Heart left ventricle (tissue), 16 donors: ENCODE data around the gene RBM44. TPM values are rescaled to one million over a fixed set of nuclear protein-coding genes. Genes with fewer than 3 reads are reported as not detected.

Source experiments
- ATAC-seq, 4 donors: fragments of 200-7000 bp; cut with Tn5 transposase; one replicate each; pipeline ENCODE4 v1.9.1; 2020 to 2022; ENCODE audit warnings: moderate library complexity in 4 of 4, mild to moderate bottlenecking in 3 of 4, moderate number of reproducible peaks in 1 of 4
- DNase-seq, 5 donors: peaks; one replicate each; pipeline ENCODE4 v3.0.0-alpha.2; 2020
- H3K27ac ChIP-seq, 12 donors: fragments of 200-600 bp; sonication (generic) in 4 of 12; one replicate each; pipeline versions ENCODE4 v1.5.0 to v1.8.0; 2016 to 2022; ENCODE audit warnings: mild to moderate bottlenecking in 2 of 12
- H3K27me3 ChIP-seq, 9 donors: fragments of 200-600 bp; sonication (generic) in 2 of 9; one replicate each; pipeline versions ENCODE4 v1.5.1 to v1.8.0; 2016 to 2022; ENCODE audit warnings: mild to moderate bottlenecking in 3 of 9
- H3K36me3 ChIP-seq, 9 donors: fragments of 200-600 bp; sonication (generic) in 2 of 9; one replicate each; pipeline versions ENCODE4 v1.5.0 to v1.8.0; 2018 to 2022; ENCODE audit warnings: mild to moderate bottlenecking in 2 of 9
- H3K4me1 ChIP-seq, 12 donors: fragments of 200-600 bp; sonication (generic) in 4 of 12; one replicate each; pipeline versions ENCODE4 v1.5.0 to v1.8.0; 2016 to 2022; ENCODE audit warnings: mild to moderate bottlenecking in 3 of 12
- H3K4me3 ChIP-seq, 12 donors: fragments of 200-600 bp; sonication (generic) in 4 of 12; one replicate each; pipeline versions ENCODE4 v1.5.0 to v1.8.0; 2017 to 2022; ENCODE audit warnings: mild to moderate bottlenecking in 9 of 12, moderate library complexity in 4 of 12
- H3K9me3 ChIP-seq, 12 donors: fragments of 200-600 bp; sonication (generic) in 4 of 12; one replicate each; pipeline versions ENCODE4 v1.5.0 to v1.8.0; 2016 to 2022; ENCODE audit warnings: mild to moderate bottlenecking in 1 of 12
- CTCF ChIP-seq, 12 donors: fragments of 200-600 bp; sonication (generic) in 4 of 12; IDR thresholded peaks; one replicate each; pipeline versions ENCODE4 v1.5.0 to v1.8.0; 2018 to 2022; ENCODE audit warnings: antibody characterized with exemption in 12 of 12, mild to moderate bottlenecking in 5 of 12
- POLR2A ChIP-seq, 2 donors: fragments of 450-650 bp; IDR thresholded peaks; one replicate each; pipeline ENCODE4 v1.6.1; 2017; ENCODE audit warnings: antibody characterized with exemption in 2 of 2, mild to moderate bottlenecking in 2 of 2, moderate library complexity in 2 of 2
- WGBS, 4 donors: extraction: QIAGEN DNeasy Blood & Tissue Kit in 2 of 4; methylation state at CpG; one replicate each; pipeline versions ENCODE4 v1.1.5 to v1.1.7; 2013 to 2018; 5-methylcytosine and 5-hydroxymethylcytosine counted together
- intact Hi-C, 10 donors: fragments of 100-400 bp; cut with DNase I; formaldehyde crosslinking; loops; one replicate each; pipeline versions ENCODE4 v1.11.1 to v1.14.2; 2022
- polyA plus RNA-seq, 2 donors: library from polyadenylated mRNA; stranded (reverse); fragments of 200-250 nt; gene quantifications; one replicate each; pipeline ENCODE4 v1.2.3, GENCODE V29; 2013
- total RNA-seq, 9 donors: library from RNA; depleted of rRNA in 2 of 9; stranded (reverse); fragments of >200 nt in 2 of 9; fragmentation: NEBNext Ultra II Directional in 3 of 9; extraction: Animal tissue kit (Norgen Biotek cat#: 25700) in 3 of 9; gene quantifications; one replicate each; pipeline versions ENCODE4 v1.1.0 to v1.2.4, GENCODE V29; 2016 to 2023
- donor health status: ischemic (EF 13 %, LVEDD 7.1; RV severe dilation, severe dysfunction).
- donor health status: healthy with polysubstance abuse.
- donor health status: DM: no; HTN: yes; CAD: no.
- donor health status: DM: no; HTN: no; CAD: no.
- donor health status: ischemic (EF 25% LVEDD 6.9; RV normal size, moderate dysfunction).
- donor health status: ischemic (EF 25% LVEDD 5.7; RV mildly dilated, moderate dysfunction).
- donor health status: healthy.
- donor health status: DM: yes; HTN: yes; CAD: no.
- donor health status: ischemic (EF 35%, LVEDD 5.7; RV mildly dilated, moderate dysfunction).
- donor health status: nonischemic (EF 11% LVEDD 7.7; RV severe dilation, severe dysfunction).
- donor health status: DM: yes; HTN: yes; CAD: no.
- donor health status: PGD.
- donor health status: ischemic (EF 29% LVEDD 5.4; RV normal size, mild dysfunction).
- donor health status: nonischemic (EF 23%, LVEDD 6.1; RV moderate dilation, normal function).

RBM44 gene
- total and polyA plus RNA-seq, 11 donors = 0.16 to 0.94 (median 0.44) TPM

GRCh38 chr2:237873897-237874551 lies 75.4 kb downstream of the RBM44 start:
- Histone ChIP-seq H3K4me1 (peaks cover 0 to 79% (median 23%) of the 10 kb centered on the region in 12 donors), H3K4me3 (no peak overlapping the region), H3K27me3 (peaks cover 0 to 6% (median 0%) of the 10 kb centered on the region in 9 donors), H3K9me3 (no peaks in the 10 kb centered on the region), H3K36me3 (no peaks in the 10 kb centered on the region), H3K27ac (peak overlapping the region in 1 of 12 donors; percentile 97)
- ATAC-seq (no peak), DNase-seq (peak in 2 of 5 donors; percentile 17 to 56)
- WGBS, 4 donors = 83 to 97% (median 88%) methylated on average over 7 to 14 of the region's 14 CpGs
- intact Hi-C loops = no loop called here
- TF ChIP-seq CTCF (IDR thresholded peaks at IDR 0.05) (no peak), POLR2A (IDR thresholded peaks at IDR 0.05) (no peak)

GRCh38 chr2:237874585-237875161 lies 76.1 kb downstream of the RBM44 start:
- no peaks in the 10 kb centered on the region for H3K36me3 ChIP-seq
- H3K27ac ChIP-seq = peak overlapping the region in 1 of 12 donors; percentile 97
- H3K4me3 ChIP-seq = no peak overlapping the region
- no peak for DNase-seq
- intact Hi-C loops = no loop called here
- peaks cover 0 to under 1% (median 0%) of the 10 kb centered on the region in 9 donors for H3K27me3 ChIP-seq
- peaks cover 0 to 79% (median 23%) of the 10 kb centered on the region in 12 donors for H3K4me1 ChIP-seq
- ATAC-seq = no peak
- 71 to 82% (median 79%) methylated on average over 7 of the region's 7 CpGs for WGBS, 4 donors
- no peaks in the 10 kb centered on the region for H3K9me3 ChIP-seq
- TF ChIP-seq CTCF (IDR thresholded peaks at IDR 0.05) (no peak), POLR2A (IDR thresholded peaks at IDR 0.05) (no peak)

- Histone ChIP-seq H3K9me3 (no peaks in the 10 kb centered on the region), H3K27ac (peak overlapping the region in 3 of 12 donors; percentile 42 to 97 (median 64)), H3K4me3 (no peak overlapping the region), H3K4me1 (peaks cover 0 to 79% (median 23%) of the 10 kb centered on the region in 12 donors), H3K27me3 (no peaks in the 10 kb centered on the region), H3K36me3 (no peaks in the 10 kb centered on the region)
- WGBS, 4 donors = 82 to 90% (median 88%) methylated on average over 13 to 16 of the region's 16 CpGs
- intact Hi-C loops = no loop called here
- TF ChIP-seq CTCF (IDR thresholded peaks at IDR 0.05) (no peak), POLR2A (IDR thresholded peaks at IDR 0.05) (no peak)
- ATAC-seq (no peak), DNase-seq (peak in 1 of 5 donors; percentile 57)
These were observed 76.9 kb downstream of the RBM44 start for GRCh38 chr2:237875256-237876060.

GRCh38 chr2:237876061-237876526 lies 77.5 kb downstream of the RBM44 start:
- no peaks in the 10 kb centered on the region for H3K9me3 ChIP-seq
- no peak for TF ChIP-seq POLR2A (IDR thresholded peaks at IDR 0.05)
- TF ChIP-seq CTCF (IDR thresholded peaks at IDR 0.05) = no peak
- peaks cover 0 to 73% (median 22%) of the 10 kb centered on the region in 12 donors for H3K4me1 ChIP-seq
- ATAC-seq = no peak
- WGBS, 4 donors = 68 to 81% (median 75%) methylated on average over 6 to 14 of the region's 14 CpGs
- DNase-seq = peak in 1 of 5 donors; percentile 1
- H3K27ac ChIP-seq = peak overlapping the region in 5 of 12 donors; percentile 8 to 97 (median 48)
- no peaks in the 10 kb centered on the region for H3K27me3 ChIP-seq
- no peak overlapping the region for H3K4me3 ChIP-seq
- intact Hi-C loops = no loop called here
- H3K36me3 ChIP-seq = no peaks in the 10 kb centered on the region
